SKM-1 treated with dmso at 0.1 percent for 144 hours (cell line): ENCODE data around the gene SLC35F3.
A peak's percentile ranks its signal among the peaks of the same experiment; 100 is the strongest.
"Not testable (repeated sequence)": the region's sequence is repeated elsewhere in the genome, so short reads cannot be mapped to it uniquely, and the experiment has no call there.

Experiments
- DNase-seq: peaks from one replicate; lab custom pipeline; 2025; ENCODE audit not compliant: unreplicated experiment; lab: John Stamatoyannopoulos, UW

Gene SLC35F3

DNA sequence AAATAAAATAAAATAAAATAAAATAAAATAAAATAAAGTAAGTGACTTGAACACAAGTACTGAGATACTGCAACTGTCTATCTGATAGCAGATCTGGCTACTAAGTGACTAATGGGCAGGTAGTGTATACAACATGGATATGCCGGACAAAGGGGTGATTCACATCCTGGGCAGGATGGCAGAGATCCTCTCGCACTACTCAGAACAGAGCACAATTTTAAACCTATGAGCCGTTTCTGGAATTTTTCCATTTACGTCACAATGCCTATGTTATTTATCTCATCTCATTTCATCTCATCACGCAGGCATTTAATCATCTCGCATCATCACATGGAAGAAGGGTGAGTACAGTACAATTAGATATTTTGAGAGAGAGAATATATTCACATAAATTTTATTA is 235.5 kb downstream of the SLC35F3 start:
- no peak for DNase-seq

DNA sequence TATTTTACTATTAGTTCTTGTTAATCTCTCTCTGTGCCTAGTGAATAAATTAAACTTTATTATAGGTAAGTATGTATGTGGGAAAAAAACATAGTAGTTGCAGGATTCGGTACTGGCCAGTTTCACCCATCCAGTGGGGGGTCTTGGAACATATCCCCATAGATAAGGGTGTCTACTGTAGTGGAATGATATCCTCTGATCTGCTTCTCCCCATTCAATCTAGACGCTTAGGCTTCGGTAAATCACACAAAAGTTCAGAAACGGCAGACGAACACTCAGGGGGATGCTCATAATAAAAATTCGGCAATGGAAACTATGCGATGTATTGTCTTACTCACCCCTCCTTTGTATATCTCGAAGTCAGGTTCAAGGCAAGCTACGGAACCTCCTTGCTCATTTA is 235.9 kb downstream of the SLC35F3 start:
- no peak for DNase-seq

- no peak for DNase-seq
Observed at GRCh38 chr1:234141006-234141405, 236.5 kb downstream of the SLC35F3 start.

DNA sequence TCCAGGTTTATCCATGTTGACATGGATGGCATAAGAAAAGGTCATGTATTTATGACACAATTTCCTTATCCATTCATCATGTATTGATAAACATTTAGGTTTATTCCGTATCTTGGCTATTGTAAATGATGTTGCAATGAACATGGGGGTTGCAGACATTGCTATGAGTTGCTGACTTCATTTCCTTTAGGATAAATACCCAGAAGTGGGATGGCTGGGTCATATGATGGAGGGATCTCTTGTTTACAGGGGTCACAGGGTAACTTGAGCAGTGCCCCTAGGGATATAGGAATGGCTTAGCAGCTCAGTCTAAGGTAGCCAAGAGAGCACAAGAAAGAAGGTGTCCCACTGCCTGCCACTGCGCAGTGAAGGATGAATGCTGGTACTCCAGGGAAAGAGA is 239.2 kb downstream of the SLC35F3 start:
- no peak for DNase-seq

- DNase-seq, result no peak
Observed at GRCh38 chr1:234144901-234145300, 240.4 kb downstream of the SLC35F3 start.

DNA sequence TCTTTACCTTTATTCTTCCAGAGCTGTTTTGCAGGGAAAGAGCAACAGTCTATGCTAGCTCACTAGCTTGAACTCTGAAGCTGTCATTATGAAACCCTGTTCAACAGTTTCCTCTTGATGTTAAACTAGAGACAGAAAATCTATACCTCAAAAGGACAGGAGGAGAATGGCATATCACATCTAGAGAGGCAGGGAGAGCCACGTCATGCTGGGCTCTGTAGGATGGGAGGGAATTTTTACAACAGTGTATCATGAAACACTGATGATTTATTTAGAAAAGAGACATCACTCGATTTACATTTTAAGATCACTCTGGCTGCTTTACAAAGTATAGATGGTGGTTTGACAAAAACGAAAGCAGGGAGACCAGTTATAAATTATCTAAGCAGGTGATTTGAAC is 243.9 kb downstream of the SLC35F3 start:
- DNase-seq, result no peak

DNA sequence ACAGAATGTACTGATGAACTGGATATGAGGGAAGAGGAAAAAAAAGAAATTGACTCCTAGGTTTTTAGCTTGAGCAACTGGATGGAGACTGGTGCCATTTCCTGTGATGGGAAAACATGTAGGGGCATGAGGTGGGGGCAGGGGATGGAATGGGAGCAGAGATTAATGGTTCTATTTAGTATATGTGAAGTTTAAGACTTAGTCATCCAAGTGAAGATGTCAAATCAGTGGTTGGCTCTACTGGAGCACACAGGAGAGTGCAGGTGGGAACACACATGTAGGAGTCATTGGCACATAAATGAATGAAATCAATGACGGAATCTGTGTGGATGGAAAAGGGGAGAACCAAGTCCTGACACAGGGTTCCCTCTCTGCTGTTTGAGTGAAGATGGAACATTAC is 244.3 kb downstream of the SLC35F3 start:
- DNase-seq, result no peak

- DNase-seq, result no peak
Observed at GRCh38 chr1:234149217-234149616, 244.7 kb downstream of the SLC35F3 start.

DNA sequence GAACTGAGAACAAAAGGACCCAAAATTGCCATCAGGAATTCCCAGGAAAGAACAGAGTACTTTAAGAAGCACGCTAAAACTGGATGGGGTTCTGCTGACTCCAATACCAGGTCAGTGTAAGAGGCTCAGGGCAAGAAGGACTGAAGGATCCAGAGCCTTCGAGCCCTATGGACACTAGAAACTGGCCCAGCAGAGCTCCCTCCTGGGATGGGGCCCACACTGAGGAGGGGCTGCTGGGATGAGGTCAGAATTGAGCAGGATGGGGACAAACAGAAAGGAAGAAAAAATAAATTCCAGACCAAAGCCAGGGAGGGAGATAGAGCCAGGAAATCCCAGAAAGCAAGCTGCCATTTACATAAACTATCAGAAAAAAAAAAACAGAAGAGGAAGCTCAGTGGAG is 246.4 kb downstream of the SLC35F3 start:
- DNase-seq, result no peak

DNA sequence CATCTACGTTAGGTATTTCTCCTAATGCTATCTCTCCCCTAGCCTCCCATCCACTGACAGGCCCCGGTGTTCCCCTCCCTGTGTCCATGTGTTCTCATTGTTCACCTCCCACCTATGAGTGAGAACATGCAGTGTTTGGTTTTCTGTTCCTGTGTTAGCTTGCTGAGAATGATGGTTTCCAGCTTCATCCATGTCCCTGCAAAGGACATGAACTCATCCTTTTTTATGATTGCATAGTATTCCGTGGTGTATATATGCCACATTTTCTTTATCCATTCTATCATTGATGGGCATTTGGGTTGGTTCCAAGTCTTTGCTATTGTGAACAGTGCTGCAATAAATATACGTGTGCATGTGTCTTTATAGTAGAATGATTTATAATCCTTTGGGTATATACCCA is 247.9 kb downstream of the SLC35F3 start:
- not testable (repeated sequence) for DNase-seq

GRCh38 chr1:234154320-234155251 is 250.1 kb downstream of the SLC35F3 start:
- DNase-seq, result peak; percentile 83

- no peak for DNase-seq
Observed at GRCh38 chr1:234162661-234163060, 258.2 kb downstream of the SLC35F3 start.

DNA sequence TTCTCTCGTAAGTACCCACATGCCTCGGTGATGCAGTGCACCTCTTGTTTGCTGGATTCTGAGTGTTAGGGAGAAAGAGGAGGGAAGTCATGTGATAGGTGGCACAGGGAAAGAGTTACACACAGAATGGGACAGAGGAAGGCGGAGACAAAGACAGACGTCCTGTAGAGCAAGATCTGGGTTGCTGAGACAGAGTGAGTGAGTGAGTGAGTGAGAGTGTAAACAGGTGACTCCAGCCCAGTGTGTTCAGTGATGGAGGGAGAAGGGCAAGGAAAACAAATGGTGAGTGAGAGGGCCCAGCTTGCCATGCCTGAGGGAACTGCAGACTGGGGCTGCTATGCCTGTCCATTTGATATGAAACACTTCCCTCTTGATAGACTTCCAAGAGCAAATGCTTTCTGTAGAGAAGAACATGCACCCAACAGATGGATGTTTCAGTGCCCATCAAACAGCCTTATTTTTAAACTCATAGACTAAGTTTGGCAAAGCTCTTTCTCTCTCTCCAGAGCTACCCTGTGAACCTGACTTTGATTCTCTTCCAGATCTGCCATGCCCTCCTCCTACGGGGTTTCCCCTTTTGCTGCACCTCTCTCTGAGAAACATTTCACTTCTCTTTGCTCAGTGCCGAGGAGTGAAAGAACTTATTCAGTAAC is 258.9 kb downstream of the SLC35F3 start:
- DNase-seq, result no peak

DNA sequence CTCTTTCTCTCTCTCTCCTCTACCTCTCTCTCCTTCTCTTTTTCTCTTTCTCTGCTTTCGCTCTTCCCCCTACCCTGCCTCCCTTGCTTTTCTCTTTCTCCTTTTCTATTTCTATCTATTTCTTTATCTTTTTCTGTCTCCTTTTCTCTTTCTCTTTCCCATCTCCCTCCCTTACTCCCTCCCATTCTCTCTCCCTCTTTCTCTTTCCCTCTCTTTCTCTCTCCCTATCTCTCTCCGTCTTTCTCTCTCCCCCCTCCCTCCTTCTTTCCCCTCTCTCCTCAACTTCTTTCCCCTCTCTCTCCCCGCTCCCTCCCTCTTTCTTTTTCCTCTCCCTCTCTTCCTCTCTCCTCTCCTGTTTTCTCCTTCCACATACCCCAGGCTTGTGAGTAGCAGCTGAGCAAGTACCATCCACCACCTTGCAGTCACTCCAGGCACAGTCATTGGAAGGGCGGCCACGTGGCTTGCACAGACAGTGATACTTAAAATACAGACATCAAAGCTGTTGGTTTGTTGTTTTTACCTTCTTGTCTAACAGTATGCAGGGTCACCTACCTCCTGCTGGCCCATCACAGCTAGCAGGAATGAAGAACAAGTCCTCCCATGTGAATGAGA is 259.7 kb downstream of the SLC35F3 start:
- no peak for DNase-seq

GRCh38 chr1:234168061-234168724 is 263.7 kb downstream of the SLC35F3 start:
- DNase-seq, result no peak

DNA sequence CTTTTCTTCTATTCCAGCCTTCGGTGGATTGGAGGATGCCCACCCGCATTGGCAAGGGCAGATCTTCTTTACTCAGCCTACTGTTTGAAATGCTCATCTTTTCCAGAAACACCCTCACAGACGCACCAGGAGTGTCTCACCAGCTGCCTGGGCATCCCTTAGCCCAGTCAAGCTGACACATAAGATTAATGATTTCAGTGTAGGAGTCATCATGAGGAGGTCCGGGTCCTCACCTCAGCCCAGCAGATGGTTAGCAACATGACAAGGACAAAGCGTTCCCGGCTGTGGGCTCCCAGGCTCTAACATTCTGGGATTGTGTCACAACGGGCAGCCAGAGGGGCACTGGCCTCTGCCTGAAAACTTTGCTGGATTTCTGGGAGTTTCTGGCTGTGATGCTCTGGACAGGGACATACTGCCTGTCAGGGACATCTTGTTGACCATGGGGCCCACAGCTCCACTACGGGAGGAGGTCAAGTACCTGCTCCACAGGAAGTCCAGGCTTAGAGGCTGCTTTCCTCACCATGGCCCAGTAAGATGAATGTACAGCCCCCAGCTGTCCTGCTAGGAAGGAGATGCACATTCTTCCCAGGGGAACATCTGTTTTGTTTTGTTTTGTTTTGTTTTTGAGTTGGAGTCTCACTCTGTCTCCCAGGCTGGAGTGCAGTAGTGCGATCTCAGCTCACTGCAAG is 264.8 kb downstream of the SLC35F3 start:
- DNase-seq, result no peak

DNA sequence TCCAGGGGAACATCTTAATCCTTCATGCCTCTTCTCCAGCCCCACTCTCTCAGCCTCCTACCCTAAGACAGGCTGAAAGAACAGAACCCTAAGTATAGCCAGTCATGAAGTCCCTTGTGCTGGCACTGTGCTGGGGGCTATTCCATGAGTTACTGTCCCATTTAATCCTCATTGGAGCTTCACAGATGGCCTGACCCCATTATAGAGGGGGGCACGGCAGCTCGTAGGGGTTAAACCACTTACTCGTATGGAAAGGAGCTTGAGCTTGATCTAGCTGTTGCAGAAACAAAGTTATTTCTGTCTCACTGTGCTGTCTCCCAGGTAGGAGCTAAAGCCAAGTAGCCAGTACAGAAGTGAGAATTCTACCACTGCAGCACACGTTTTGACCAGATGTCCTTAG is 265.6 kb downstream of the SLC35F3 start:
- no peak for DNase-seq

GRCh38 chr1:234170622-234171021 is 266.1 kb downstream of the SLC35F3 start:
- peak; percentile 35 for DNase-seq

DNA sequence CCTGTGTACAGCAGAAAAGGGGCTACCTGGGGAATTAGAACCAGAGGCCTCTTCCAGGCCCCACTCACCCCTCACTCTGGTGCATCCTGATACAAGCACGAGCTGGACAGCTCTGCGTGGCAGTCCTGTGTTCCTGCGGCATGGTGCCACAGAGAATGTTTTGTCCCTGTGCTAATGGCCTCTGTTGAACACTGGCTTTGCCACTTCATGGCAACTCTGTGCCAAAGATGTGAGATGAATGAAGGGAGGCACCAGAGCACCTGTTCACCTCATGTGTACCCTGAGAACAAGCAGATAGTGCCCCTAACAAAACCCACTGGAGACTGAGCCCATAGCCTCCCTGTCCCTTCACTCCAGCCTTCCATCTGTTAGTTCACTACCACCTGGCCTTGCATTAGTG is 269.5 kb downstream of the SLC35F3 start:
- no peak for DNase-seq

- DNase-seq, result no peak
Observed at GRCh38 chr1:234175363-234175762, 270.9 kb downstream of the SLC35F3 start.

DNA sequence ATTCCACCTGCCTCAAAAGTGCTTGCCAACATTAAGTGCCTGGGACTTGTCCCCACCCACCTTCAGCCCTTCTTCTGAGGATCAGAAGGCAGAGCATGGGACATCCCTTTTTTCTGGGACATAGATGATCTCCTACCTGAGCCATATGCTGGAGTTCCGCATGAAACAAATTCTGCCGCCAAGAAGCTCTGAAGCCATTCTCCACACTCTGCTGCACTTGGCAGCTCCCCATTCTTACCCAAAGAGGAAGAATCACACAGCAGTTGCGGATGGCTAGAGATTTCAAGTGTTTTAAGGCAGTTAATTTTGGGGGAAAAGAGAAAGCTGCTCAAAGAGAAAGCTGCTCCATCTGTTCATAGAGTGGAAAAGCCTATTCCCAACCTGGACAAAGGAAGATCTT is 271.5 kb downstream of the SLC35F3 start:
- no peak for DNase-seq
